WTC11 (cell line): ENCODE results near the gene MRTFA. TPM values are rescaled to one million over a fixed set of nuclear protein-coding genes. Genes with fewer than 3 reads are reported as not detected.

ENCODE experiments used
- ATAC-seq: fragments of 200-7000 bp; cut with Tn5 transposase; 2 replicates; pipeline ENCODE4 v1.10.0; 2021; ENCODE audit warnings: mild to moderate bottlenecking, moderate library complexity
- CTCF ChIA-PET: fragments of 300-600 bp; sonication (Branson Sonifier 250); formaldehyde crosslinking; loops from one replicate; lab custom pipeline; 2021; ENCODE audit warnings: antibody characterized with exemption; lab: Charles Lee
- POLR2A ChIA-PET: fragments of 350-600 bp; sonication (Branson Sonifier 250); formaldehyde crosslinking; loops from one replicate; lab custom pipeline; 2021; ENCODE audit warnings: antibody characterized with exemption; lab: Charles Lee
- DNase-seq: peaks from one replicate; pipeline ENCODE4 v3.0.0; 2021; ENCODE audit warnings: low spot score
- H3K27ac Mint-ChIP-seq: 2 replicates; pipeline ENCODE4 v1.8.0; 2021; ENCODE audit warnings: mixed read lengths
- H3K27me3 Mint-ChIP-seq: 2 replicates; pipeline ENCODE4 v1.8.0; 2021; ENCODE audit warnings: low read depth, mild to moderate bottlenecking, moderate library complexity, mixed read lengths
- H3K36me3 Mint-ChIP-seq: 2 replicates; pipeline ENCODE4 v1.8.0; 2021; ENCODE audit warnings: mixed read lengths
- H3K4me1 Mint-ChIP-seq: 2 replicates; pipeline ENCODE4 v1.8.0; 2022; ENCODE audit warnings: mixed read lengths
- H3K4me3 Mint-ChIP-seq: 2 replicates; pipeline ENCODE4 v1.8.0; 2021; ENCODE audit warnings: mild to moderate bottlenecking, moderate library complexity, mixed read lengths
- H3K9me3 Mint-ChIP-seq: 2 replicates; pipeline ENCODE4 v1.8.0; 2021; ENCODE audit warnings: mixed read lengths
- AR ChIP-seq: fragments of 250-450 bp; sonication (Bioruptor Pico); IDR thresholded peaks from 2 replicates; pipeline ENCODE4 v1.9.0; 2021; ENCODE audit warnings: mild to moderate bottlenecking
- ARID4B ChIP-seq: sonication (generic); formaldehyde crosslinking; IDR thresholded peaks from 2 replicates; pipeline ENCODE4 v1.8.0; 2023; ENCODE audit warnings: missing genetic modification reagents, mild to moderate bottlenecking, borderline replicate concordance
- ATF6 ChIP-seq: sonication (generic); formaldehyde crosslinking; IDR thresholded peaks from 2 replicates; pipeline ENCODE4 v1.8.1; 2023; ENCODE audit warnings: mild to moderate bottlenecking, missing genetic modification reagents
- E2F5 ChIP-seq: sonication (generic); formaldehyde crosslinking; IDR thresholded peaks from 2 replicates; pipeline ENCODE4 v1.8.1; 2022; ENCODE audit warnings: mild to moderate bottlenecking, moderate library complexity, missing genetic modification reagents
- ERG ChIP-seq: fragments of 250-450 bp; sonication (Bioruptor Pico); IDR thresholded peaks from 2 replicates; pipeline ENCODE4 v1.8.0; 2021; ENCODE audit warnings: mild to moderate bottlenecking
- FOXP4 ChIP-seq: sonication (generic); formaldehyde crosslinking; IDR thresholded peaks from 2 replicates; pipeline ENCODE4 v1.8.0; 2022; ENCODE audit warnings: mild to moderate bottlenecking, missing genetic modification reagents
- KAT7 ChIP-seq: sonication (generic); formaldehyde crosslinking; IDR thresholded peaks from 2 replicates; pipeline ENCODE4 v1.8.1; 2023; ENCODE audit warnings: missing genetic modification reagents, mild to moderate bottlenecking, borderline replicate concordance
- MXD4 ChIP-seq: fragments of 250-450 bp; sonication (Bioruptor Pico); IDR thresholded peaks from 2 replicates; pipeline ENCODE4 v1.8.0; 2021; ENCODE audit warnings: mild to moderate bottlenecking, moderate library complexity, borderline replicate concordance
- NR1H2 ChIP-seq: sonication (generic); formaldehyde crosslinking; IDR thresholded peaks from 2 replicates; pipeline ENCODE4 v1.9.0; 2021; ENCODE audit warnings: mild to moderate bottlenecking, moderate library complexity, missing genetic modification reagents
- NR2C2 ChIP-seq: sonication (generic); formaldehyde crosslinking; IDR thresholded peaks from 2 replicates; pipeline ENCODE4 v1.8.0; 2022; ENCODE audit warnings: mild to moderate bottlenecking, missing genetic modification reagents
- NR3C1 ChIP-seq: sonication (generic); formaldehyde crosslinking; conservative IDR thresholded peaks from 2 replicates; pipeline ENCODE4 v1.8.1; 2023; ENCODE audit warnings: low read depth, mild to moderate bottlenecking, missing genetic modification reagents
- PREB ChIP-seq: sonication (generic); formaldehyde crosslinking; IDR thresholded peaks from 2 replicates; pipeline ENCODE4 v1.8.1; 2022; ENCODE audit warnings: mild to moderate bottlenecking, missing genetic modification reagents, moderate library complexity, borderline replicate concordance
- SP1 ChIP-seq: sonication (generic); formaldehyde crosslinking; conservative IDR thresholded peaks from 2 replicates; pipeline ENCODE4 v1.8.1; 2022; ENCODE audit warnings: missing genetic modification reagents
- USF1 ChIP-seq: sonication (generic); formaldehyde crosslinking; IDR thresholded peaks from 2 replicates; pipeline ENCODE4 v1.8.0; 2022; ENCODE audit warnings: mild to moderate bottlenecking, missing genetic modification reagents
- USF2 ChIP-seq: sonication (generic); formaldehyde crosslinking; IDR thresholded peaks from 2 replicates; pipeline ENCODE4 v1.8.1; 2023; ENCODE audit warnings: mild to moderate bottlenecking, missing genetic modification reagents, moderate library complexity
- ZNF317 ChIP-seq: sonication (generic); formaldehyde crosslinking; IDR thresholded peaks from 2 replicates; pipeline ENCODE4 v1.8.1; 2023; ENCODE audit warnings: low read depth, mild to moderate bottlenecking, moderate library complexity, missing genetic modification reagents, borderline replicate concordance
- total RNA-seq: library from RNA; stranded (reverse); gene quantifications from 3 replicates; pipeline ENCODE4 v1.2.3, GENCODE V29; 2021

MRTFA gene
- total RNA-seq, 1 experiment from 2014 or later: 48.4 TPM

- POLR2A ChIA-PET: no interaction called here
- no peak for ATAC-seq
- H3K27ac Mint-ChIP-seq: no peak overlapping the region
- no peak for TF ChIP-seq MXD4
- no peak for TF ChIP-seq PREB (CRISPR knock-in tag)
- TF ChIP-seq FOXP4 (CRISPR knock-in tag): no peak
- TF ChIP-seq USF1: 0 out of 2 replicates have a peak, but pooled peaks have one; percentile 40
- TF ChIP-seq NR2C2 (CRISPR knock-in tag): no peak
- TF ChIP-seq ERG (CRISPR knock-in tag): no peak
- TF ChIP-seq ATF6: no peak
- TF ChIP-seq USF2 (CRISPR knock-in tag): peak; percentile 68
- TF ChIP-seq KAT7: no peak
- TF ChIP-seq, all 79 proteins: peak for 2
- no peaks in the 10 kb centered on the region for H3K36me3 Mint-ChIP-seq
- DNase-seq: no peak
- H3K4me3 Mint-ChIP-seq: no peak overlapping the region
- CTCF ChIA-PET: no interaction called here
- peaks cover 3% of the 10 kb centered on the region for H3K27me3 Mint-ChIP-seq
- H3K4me1 Mint-ChIP-seq: peaks cover 10% of the 10 kb centered on the region
- no peaks in the 10 kb centered on the region for H3K9me3 Mint-ChIP-seq
Observed at GRCh38 chr22:40641269-40641668, 4.8 kb upstream of the MRTFA start.

- H3K36me3 Mint-ChIP-seq: no peaks in the 10 kb centered on the region
- ChIA-PET CTCF (interaction anchor here (0.7 to 2.1 kb wide), 2 partner anchors 104 to 113 kb away, joined by 3 to 7 read pairs; no protein-coding TSS in a partner anchor), POLR2A (no interaction called here)
- peaks cover 19% of the 10 kb centered on the region for H3K4me1 Mint-ChIP-seq
- ATAC-seq (no peak), DNase-seq (no peak)
- no peaks in the 10 kb centered on the region for H3K9me3 Mint-ChIP-seq
- H3K27ac Mint-ChIP-seq: no peak overlapping the region
- H3K27me3 Mint-ChIP-seq: peaks cover 3% of the 10 kb centered on the region
- H3K4me3 Mint-ChIP-seq: peak overlapping the region; percentile 89
- TF ChIP-seq NR3C1 (CRISPR knock-in tag) (no peak), SP1 (CRISPR knock-in tag) (no peak), AR (CRISPR knock-in tag) (no peak), ZNF317 (CRISPR knock-in tag) (no peak), E2F5 (CRISPR knock-in tag) (no peak), ARID4B (CRISPR knock-in tag) (no peak), NR1H2 (no peak)
Observed at GRCh38 chr22:40638261-40638660, 1.7 kb upstream of the MRTFA start.
